HG02588 (cell line): ENCODE data around the gene LGALS1.
"Not testable (repeated sequence)": the region's sequence is repeated elsewhere in the genome, so short reads cannot be mapped to it uniquely, and the experiment has no call there.

ENCODE experiments used
- ATAC-seq: cut with Tn5 transposase; IDR thresholded peaks from one replicate; pipeline ENCODE4 v1.9.1; 2021; ENCODE audit warnings: mild to moderate bottlenecking, moderate library complexity; ENCODE audit not compliant: unreplicated experiment

The LGALS1 gene

GRCh38 chr22:37715760-37716159, 40.3 kb downstream of the LGALS1 start:
- ATAC-seq = no peak

GRCh38 chr22:37716708-37717107, 41.3 kb downstream of the LGALS1 start:
- no peak for ATAC-seq

GRCh38 chr22:37717235-37717634, 41.8 kb downstream of the LGALS1 start:
- ATAC-seq = not testable (repeated sequence)

DNA sequence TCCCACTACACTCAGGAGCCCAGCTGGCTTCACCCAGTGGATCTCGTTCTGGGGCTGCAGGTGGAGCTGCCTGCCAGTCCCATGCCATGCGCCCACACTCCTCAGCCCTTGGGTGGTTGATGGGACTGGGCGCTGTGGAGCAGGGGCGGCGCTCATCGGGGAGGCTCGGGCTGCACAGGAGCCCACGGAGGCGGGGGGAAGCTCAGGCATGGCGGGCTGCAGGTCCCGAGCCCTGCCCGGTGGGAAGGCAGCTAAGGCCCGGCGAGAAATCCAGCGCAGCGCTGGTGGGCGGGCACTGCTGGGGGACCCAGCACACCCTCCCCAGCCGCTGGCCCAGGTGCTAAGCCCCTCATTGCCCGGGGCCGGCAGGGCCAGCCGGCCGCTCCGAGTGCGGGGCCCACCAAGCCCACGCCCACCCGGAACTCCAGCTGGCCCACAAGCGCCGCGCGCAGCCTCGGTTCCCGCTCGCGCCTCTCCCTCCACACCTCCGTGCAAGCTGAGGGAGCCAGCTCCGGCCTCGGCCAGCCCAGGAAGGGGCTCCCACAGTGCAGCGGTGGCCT, 42.4 kb downstream of the LGALS1 start:
- ATAC-seq = not testable (repeated sequence)

- no peak for ATAC-seq
Measured at GRCh38 chr22:37725551-37726240, 50.3 kb downstream of the LGALS1 start.

DNA sequence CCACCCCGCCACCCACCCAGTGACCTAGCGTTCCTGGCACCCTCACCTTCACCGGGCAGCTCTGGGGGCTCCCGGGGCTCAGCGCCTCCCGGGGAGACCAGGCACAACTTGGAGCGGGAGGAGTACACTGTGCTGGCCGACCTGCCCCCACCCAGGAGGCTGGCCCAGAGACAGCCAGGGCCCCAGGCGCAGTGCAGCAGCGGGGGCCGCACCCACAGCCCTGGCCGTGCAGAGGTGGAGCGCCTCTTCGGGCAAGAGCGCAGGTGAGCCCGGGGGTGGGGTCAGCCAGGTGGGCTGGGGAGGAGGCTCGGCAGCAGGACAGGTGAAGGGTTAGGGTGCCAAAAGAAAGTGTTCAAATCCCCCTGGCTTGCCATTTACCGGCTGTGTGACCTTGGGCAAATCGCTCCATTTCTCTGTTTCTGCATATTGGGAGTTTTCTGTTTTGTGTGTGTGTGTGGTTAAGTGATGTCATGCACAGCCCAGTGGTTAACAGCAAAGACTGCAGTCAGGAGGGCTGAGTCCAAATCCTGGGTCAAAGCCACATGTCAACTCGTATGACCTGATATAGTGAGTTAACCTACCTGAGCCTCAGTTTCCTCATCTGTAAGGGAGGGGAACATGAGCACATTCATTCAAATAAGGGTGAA, 50.9 kb downstream of the LGALS1 start:
- ATAC-seq = no peak

DNA sequence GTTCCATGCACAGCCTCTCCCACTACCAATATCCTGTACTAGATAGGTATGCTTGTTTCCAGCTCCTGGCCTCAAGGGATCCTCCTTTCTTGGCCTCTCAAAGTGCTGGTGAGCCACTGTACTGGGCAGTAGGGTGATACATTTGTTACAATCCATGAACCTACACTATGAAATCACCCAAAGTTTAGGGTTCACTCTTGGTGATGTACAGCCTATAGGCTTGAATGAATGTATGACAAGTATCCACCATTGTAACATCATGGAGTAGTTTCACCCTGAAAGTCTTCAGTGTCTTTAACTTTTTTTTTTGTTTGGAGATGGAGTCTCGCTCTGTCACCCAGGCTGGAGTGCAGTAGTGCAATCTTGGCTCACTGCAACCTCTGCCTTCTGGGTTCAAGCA, 53.2 kb downstream of the LGALS1 start:
- no peak for ATAC-seq
